SK-N-SH (cell line): ENCODE data around the gene MRPS6. TPM values are rescaled to one million over a fixed set of nuclear protein-coding genes. Genes with fewer than 3 reads are reported as not detected.

Source experiments
- CTCF ChIA-PET: fragments of 300-600, 350-600 bp; formaldehyde crosslinking; extraction: SDS; loops from one replicate; lab custom pipeline; 2021; lab: Yijun Ruan, JAX
- POLR2A ChIA-PET: fragments of 350-600 bp; sonication (Branson Sonifier 250); formaldehyde crosslinking; extraction: SDS; loops from one replicate; lab custom pipeline; 2020; ENCODE audit warnings: antibody characterized with exemption, inconsistent platforms; lab: Yijun Ruan, JAX
- DNase-seq: peaks from one replicate; pipeline ENCODE4 v3.0.0; 2012
- H2AFZ ChIP-seq: fragments of 200-600 bp; sonication (generic); 2 replicates; pipeline ENCODE4 v1.8.1; 2016; ENCODE audit warnings: antibody characterized with exemption, mild to moderate bottlenecking, low read depth
- H3F3A ChIP-seq: fragments of 200-600 bp; sonication (generic); replicated peaks from 2 replicates; pipeline ENCODE3; 2016; ENCODE audit warnings: antibody characterized with exemption, mild to moderate bottlenecking; ENCODE audit not compliant: insufficient read depth
- H3K27ac ChIP-seq, 2 experiments: fragments of 200-500 bp in 1 of 2; fragments of 200-600 bp in 1 of 2; sonication (Bioruptor generic) in 1 of 2; sonication (generic), shearing (Covaris generic) in 1 of 2; 2 replicates each; pipeline versions ENCODE4 v1.5.1 to v1.6.1; 2014 to 2016; ENCODE audit warnings: low read depth in 2 of 2, inconsistent platforms in 1 of 2, low read length in 1 of 2, mild to moderate bottlenecking in 1 of 2, mixed read lengths in 1 of 2
- H3K27me3 ChIP-seq: fragments of 200-600 bp; sonication (generic), shearing (Covaris generic); 2 replicates; pipeline ENCODE4 v1.6.1; 2016; ENCODE audit warnings: mixed run types; ENCODE audit not compliant: insufficient read depth
- H3K36me3 ChIP-seq, 2 experiments: fragments of 200-500 bp in 1 of 2; fragments of 200-600 bp in 1 of 2; sonication (Bioruptor generic) in 1 of 2; sonication (generic) in 1 of 2; replicated peaks in 1 of 2; 2 replicates each; pipeline versions ENCODE3 to v1.5.1; 2014 to 2016; ENCODE audit warnings: low read length in 1 of 2, mild to moderate bottlenecking in 1 of 2; ENCODE audit not compliant: insufficient read depth in 2 of 2, control insufficient read depth in 1 of 2
- H3K4me1 ChIP-seq, 2 experiments: fragments of 200-500 bp in 1 of 2; fragments of 200-600 bp in 1 of 2; sonication (Bioruptor generic) in 1 of 2; sonication (generic), shearing (Covaris generic) in 1 of 2; 2 replicates each; pipeline versions ENCODE4 v1.5.1 to v1.6.1; 2014 to 2016; ENCODE audit warnings: low read depth in 1 of 2, low read length in 1 of 2, mixed run types in 1 of 2; ENCODE audit not compliant: insufficient read depth in 2 of 2, control insufficient read depth in 1 of 2
- H3K4me2 ChIP-seq: fragments of 200-600 bp; sonication (generic), shearing (Covaris generic); 2 replicates; pipeline ENCODE4 v1.6.1; 2017; ENCODE audit warnings: mixed run types
- H3K4me3 ChIP-seq, 2 experiments: fragments of 200-500 bp in 1 of 2; fragments of 200-600 bp in 1 of 2; sonication (Bioruptor generic) in 1 of 2; sonication (generic), shearing (Covaris generic) in 1 of 2; 2 replicates each; pipeline versions ENCODE4 v1.5.1 to v1.8.1; 2014 to 2016; ENCODE audit warnings: low read depth in 2 of 2, inconsistent platforms in 1 of 2, low read length in 1 of 2, mild to moderate bottlenecking in 1 of 2, mixed read lengths in 1 of 2, moderate library complexity in 1 of 2
- H3K79me2 ChIP-seq: fragments of 200-600 bp; sonication (generic); 2 replicates; pipeline ENCODE4 v1.8.1; 2017; ENCODE audit warnings: mild to moderate bottlenecking; ENCODE audit not compliant: insufficient read depth
- H3K9ac ChIP-seq: fragments of 200-600 bp; sonication (generic); 2 replicates; pipeline ENCODE4 v1.6.1; 2017; ENCODE audit warnings: mixed run types
- H3K9me2 ChIP-seq: fragments of 200-600 bp; sonication (generic); 2 replicates; pipeline ENCODE4 v1.6.1; 2017; ENCODE audit warnings: mixed run types
- H3K9me3 ChIP-seq: fragments of 200-600 bp; sonication (generic); 2 replicates; pipeline ENCODE4 v1.6.1; 2017; ENCODE audit warnings: mixed run types, mild to moderate bottlenecking, moderate library complexity
- H4K20me1 ChIP-seq: fragments of 200-600 bp; sonication (generic); 2 replicates; pipeline ENCODE4 v1.6.1; 2017; ENCODE audit warnings: mild to moderate bottlenecking, mixed run types; ENCODE audit not compliant: insufficient read depth
- ELF1 ChIP-seq: IDR thresholded peaks from 2 replicates; pipeline ENCODE4 v1.4.0; 2012
- EP300 ChIP-seq, 2 experiments: IDR thresholded peaks; 2 replicates each; pipeline versions ENCODE4 v1.4.0 to v1.6.1; 2012; ENCODE audit warnings: borderline replicate concordance in 1 of 2, low read depth in 1 of 2, low read length in 1 of 2
- FOXJ3 ChIP-seq: sonication (generic); formaldehyde crosslinking; IDR thresholded peaks from 2 replicates; pipeline ENCODE4 v1.5.1; 2020; ENCODE audit warnings: mild to moderate bottlenecking, missing genetic modification reagents
- GATA2 ChIP-seq: sonication (generic); formaldehyde crosslinking; IDR thresholded peaks from 2 replicates; pipeline ENCODE4 v1.5.0; 2020; ENCODE audit warnings: mild to moderate bottlenecking, missing genetic modification reagents
- MEF2A ChIP-seq: IDR thresholded peaks from 2 replicates; pipeline ENCODE4 v1.4.0; 2012; ENCODE audit warnings: low read depth, borderline replicate concordance
- NFIC ChIP-seq: IDR thresholded peaks from 2 replicates; pipeline ENCODE4 v1.4.0; 2012; ENCODE audit warnings: borderline replicate concordance
- NRF1 ChIP-seq: IDR thresholded peaks from 2 replicates; pipeline ENCODE4 v1.6.1; 2012; ENCODE audit warnings: low read depth, mild to moderate bottlenecking, low read length
- RXRA ChIP-seq: IDR thresholded peaks from 2 replicates; pipeline ENCODE4 v1.4.0; 2012; ENCODE audit warnings: low read depth, mild to moderate bottlenecking, borderline replicate concordance
- SMC3 ChIP-seq: IDR thresholded peaks from 2 replicates; pipeline ENCODE4 v1.6.1; 2012; ENCODE audit warnings: low read depth, low read length, improper control_type of control experiment
- TAF1 ChIP-seq: IDR thresholded peaks from 2 replicates; pipeline ENCODE4 v1.6.1; 2012; ENCODE audit warnings: low read depth, mild to moderate bottlenecking, low read length, moderate library complexity, borderline replicate concordance
- TEAD4 ChIP-seq: IDR thresholded peaks from 2 replicates; pipeline ENCODE4 v1.4.0; 2012; ENCODE audit warnings: mild to moderate bottlenecking, borderline replicate concordance; ENCODE audit not compliant: insufficient read depth
- WGBS: methylation state at CpG from one replicate; pipeline ENCODE4 v1.1.6; 2017; ENCODE audit warnings: low lambda C conversion rate; 5-methylcytosine and 5-hydroxymethylcytosine counted together
- polyA plus RNA-seq, 3 experiments: library from polyadenylated mRNA; depleted of rRNA; stranded (reverse); fragments of >200 nt; gene quantifications; 2 replicates each; pipeline ENCODE4 v1.2.3, GENCODE V29; 2012
- TF ChIP-seq, protein P1 (sequence below): IDR thresholded peaks from 2 replicates; pipeline ENCODE4 v1.4.0; 2012; ENCODE audit warnings: low read depth
- TF ChIP-seq, protein P2 (sequence below): IDR thresholded peaks from 2 replicates; pipeline ENCODE4 v1.4.0; 2012; ENCODE audit warnings: low read depth, borderline replicate concordance
- TF ChIP-seq, protein P3 (sequence below): fragments of 150-350 bp; IDR thresholded peaks from 2 replicates; pipeline ENCODE4 v1.6.1; 2016; ENCODE audit warnings: mild to moderate bottlenecking, low read depth, low read length
- TF ChIP-seq, protein P4 (sequence below): IDR thresholded peaks from 2 replicates; pipeline ENCODE4 v1.6.1; 2012; ENCODE audit warnings: mild to moderate bottlenecking, low read depth, low read length, moderate library complexity

MRPS6 gene
- polyA plus RNA-seq, 1 of the 3 experiments (the other 2 are of a cell fraction): 69.2 TPM

GRCh38 chr21:34144224-34144623 is 70.8 kb downstream of the MRPS6 start:
- Histone ChIP-seq H3K79me2 (peaks cover 22% of the 10 kb centered on the region), H3K27ac (no peak overlapping the region), H3K4me3 (no peak overlapping the region), H3K9me3 (no peaks in the 10 kb centered on the region), H3K4me2 (no peak overlapping the region), H3K9ac (no peak overlapping the region), H3K36me3 (peaks cover 14 to 19% of the 10 kb centered on the region in 2 experiments), H4K20me1 (no peaks in the 10 kb centered on the region), H2AFZ (no peak overlapping the region), H3K27me3 (no peaks in the 10 kb centered on the region), H3K9me2 (no peaks in the 10 kb centered on the region), H3K4me1 (peaks cover 3 to 8% of the 10 kb centered on the region in 2 experiments; a peak in 2 of 4 replicates), H3F3A (peaks cover 4% of the 10 kb centered on the region)
- 96% methylated on average over 6 of the region's 6 CpGs for WGBS
- no peak for DNase-seq
- ChIA-PET POLR2A (no interaction called here), CTCF (no interaction called here)
- TF ChIP-seq, protein P1, sequence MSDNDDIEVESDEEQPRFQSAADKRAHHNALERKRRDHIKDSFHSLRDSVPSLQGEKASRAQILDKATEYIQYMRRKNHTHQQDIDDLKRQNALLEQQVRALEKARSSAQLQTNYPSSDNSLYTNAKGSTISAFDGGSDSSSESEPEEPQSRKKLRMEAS: no peak
- TF ChIP-seq MEF2A (no peak), GATA2 (no peak), TAF1 (no peak), RXRA (no peak)
- TF ChIP-seq, protein P2, sequence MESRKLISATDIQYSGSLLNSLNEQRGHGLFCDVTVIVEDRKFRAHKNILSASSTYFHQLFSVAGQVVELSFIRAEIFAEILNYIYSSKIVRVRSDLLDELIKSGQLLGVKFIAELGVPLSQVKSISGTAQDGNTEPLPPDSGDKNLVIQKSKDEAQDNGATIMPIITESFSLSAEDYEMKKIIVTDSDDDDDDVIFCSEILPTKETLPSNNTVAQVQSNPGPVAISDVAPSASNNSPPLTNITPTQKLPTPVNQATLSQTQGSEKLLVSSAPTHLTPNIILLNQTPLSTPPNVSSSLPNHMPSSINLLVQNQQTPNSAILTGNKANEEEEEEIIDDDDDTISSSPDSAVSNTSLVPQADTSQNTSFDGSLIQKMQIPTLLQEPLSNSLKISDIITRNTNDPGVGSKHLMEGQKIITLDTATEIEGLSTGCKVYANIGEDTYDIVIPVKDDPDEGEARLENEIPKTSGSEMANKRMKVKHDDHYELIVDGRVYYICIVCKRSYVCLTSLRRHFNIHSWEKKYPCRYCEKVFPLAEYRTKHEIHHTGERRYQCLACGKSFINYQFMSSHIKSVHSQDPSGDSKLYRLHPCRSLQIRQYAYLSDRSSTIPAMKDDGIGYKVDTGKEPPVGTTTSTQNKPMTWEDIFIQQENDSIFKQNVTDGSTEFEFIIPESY: no peak

GRCh38 chr21:34147792-34148418 is 74.5 kb downstream of the MRPS6 start:
- Histone ChIP-seq H3K4me3 (no peak overlapping the region), H3K79me2 (no peaks in the 10 kb centered on the region), H3K27me3 (no peaks in the 10 kb centered on the region), H4K20me1 (no peaks in the 10 kb centered on the region), H3K9me3 (no peaks in the 10 kb centered on the region), H3K36me3 (peaks cover 11 to 21% of the 10 kb centered on the region in 2 experiments), H3F3A (peaks cover 13% of the 10 kb centered on the region), H2AFZ (no peak overlapping the region), H3K9me2 (no peaks in the 10 kb centered on the region), H3K9ac (no peak overlapping the region), H3K4me2 (no peak overlapping the region), H3K4me1 (peaks cover 3 to 8% of the 10 kb centered on the region in 2 experiments; a peak in 2 of 4 replicates), H3K27ac (no peak overlapping the region)
- POLR2A ChIA-PET: no interaction called here
- CTCF ChIA-PET: interaction anchor here (1.0 kb wide), 1 partner anchor 8 kb away, joined by 3 read pairs; no protein-coding TSS in a partner anchor
- 96% methylated on average over 10 of the region's 10 CpGs for WGBS
- TF ChIP-seq EP300 (IDR thresholded peaks at IDR 0.05; ENCODE audit: borderline replicate concordance in 1 of 2, low read depth in 1 of 2, low read length in 1 of 2) (no peak), ELF1 (no peak), TAF1 (no peak), NRF1 (no peak), TEAD4 (no peak), SMC3 (no peak), NFIC (no peak), GATA2 (no peak), FOXJ3 (CRISPR knock-in tag) (no peak)
- TF ChIP-seq, protein P3, sequence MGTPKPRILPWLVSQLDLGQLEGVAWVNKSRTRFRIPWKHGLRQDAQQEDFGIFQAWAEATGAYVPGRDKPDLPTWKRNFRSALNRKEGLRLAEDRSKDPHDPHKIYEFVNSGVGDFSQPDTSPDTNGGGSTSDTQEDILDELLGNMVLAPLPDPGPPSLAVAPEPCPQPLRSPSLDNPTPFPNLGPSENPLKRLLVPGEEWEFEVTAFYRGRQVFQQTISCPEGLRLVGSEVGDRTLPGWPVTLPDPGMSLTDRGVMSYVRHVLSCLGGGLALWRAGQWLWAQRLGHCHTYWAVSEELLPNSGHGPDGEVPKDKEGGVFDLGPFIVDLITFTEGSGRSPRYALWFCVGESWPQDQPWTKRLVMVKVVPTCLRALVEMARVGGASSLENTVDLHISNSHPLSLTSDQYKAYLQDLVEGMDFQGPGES: no peak
- TF ChIP-seq, protein P4, sequence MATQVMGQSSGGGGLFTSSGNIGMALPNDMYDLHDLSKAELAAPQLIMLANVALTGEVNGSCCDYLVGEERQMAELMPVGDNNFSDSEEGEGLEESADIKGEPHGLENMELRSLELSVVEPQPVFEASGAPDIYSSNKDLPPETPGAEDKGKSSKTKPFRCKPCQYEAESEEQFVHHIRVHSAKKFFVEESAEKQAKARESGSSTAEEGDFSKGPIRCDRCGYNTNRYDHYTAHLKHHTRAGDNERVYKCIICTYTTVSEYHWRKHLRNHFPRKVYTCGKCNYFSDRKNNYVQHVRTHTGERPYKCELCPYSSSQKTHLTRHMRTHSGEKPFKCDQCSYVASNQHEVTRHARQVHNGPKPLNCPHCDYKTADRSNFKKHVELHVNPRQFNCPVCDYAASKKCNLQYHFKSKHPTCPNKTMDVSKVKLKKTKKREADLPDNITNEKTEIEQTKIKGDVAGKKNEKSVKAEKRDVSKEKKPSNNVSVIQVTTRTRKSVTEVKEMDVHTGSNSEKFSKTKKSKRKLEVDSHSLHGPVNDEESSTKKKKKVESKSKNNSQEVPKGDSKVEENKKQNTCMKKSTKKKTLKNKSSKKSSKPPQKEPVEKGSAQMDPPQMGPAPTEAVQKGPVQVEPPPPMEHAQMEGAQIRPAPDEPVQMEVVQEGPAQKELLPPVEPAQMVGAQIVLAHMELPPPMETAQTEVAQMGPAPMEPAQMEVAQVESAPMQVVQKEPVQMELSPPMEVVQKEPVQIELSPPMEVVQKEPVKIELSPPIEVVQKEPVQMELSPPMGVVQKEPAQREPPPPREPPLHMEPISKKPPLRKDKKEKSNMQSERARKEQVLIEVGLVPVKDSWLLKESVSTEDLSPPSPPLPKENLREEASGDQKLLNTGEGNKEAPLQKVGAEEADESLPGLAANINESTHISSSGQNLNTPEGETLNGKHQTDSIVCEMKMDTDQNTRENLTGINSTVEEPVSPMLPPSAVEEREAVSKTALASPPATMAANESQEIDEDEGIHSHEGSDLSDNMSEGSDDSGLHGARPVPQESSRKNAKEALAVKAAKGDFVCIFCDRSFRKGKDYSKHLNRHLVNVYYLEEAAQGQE: no peak
- no peak for DNase-seq
